Inflammatory macrophage (primary cell): Measurements from ENCODE around the gene ACOT13.
"Not testable (repeated sequence)": the region's sequence is repeated elsewhere in the genome, so short reads cannot be mapped to it uniquely, and the experiment has no call there.

Source experiments
- DNase-seq, 2 donors: peaks; one replicate each; pipeline ENCODE4 v3.0.0-alpha.2; 2020 to 2022

The ACOT13 gene

DNA sequence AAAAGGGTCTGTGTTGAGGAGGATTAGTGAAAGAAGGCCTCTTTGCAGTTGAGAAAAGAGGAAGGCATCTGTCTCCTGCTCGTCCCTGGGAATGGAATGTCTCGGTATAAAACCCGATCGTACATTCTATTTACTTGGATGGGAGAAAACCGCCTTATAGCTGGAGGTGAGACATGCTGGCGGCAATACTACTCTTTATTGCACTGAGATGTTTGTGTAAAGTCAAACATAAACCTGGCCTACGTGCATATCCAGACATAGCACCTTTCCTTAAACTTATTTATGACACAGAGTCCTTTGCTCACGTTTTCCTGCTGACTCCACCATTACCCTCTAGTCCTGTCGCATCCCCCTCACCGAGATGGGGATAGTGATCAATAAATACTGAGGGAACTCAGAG, 4.6 kb upstream of the ACOT13 start:
- DNase-seq, result no peak

DNA sequence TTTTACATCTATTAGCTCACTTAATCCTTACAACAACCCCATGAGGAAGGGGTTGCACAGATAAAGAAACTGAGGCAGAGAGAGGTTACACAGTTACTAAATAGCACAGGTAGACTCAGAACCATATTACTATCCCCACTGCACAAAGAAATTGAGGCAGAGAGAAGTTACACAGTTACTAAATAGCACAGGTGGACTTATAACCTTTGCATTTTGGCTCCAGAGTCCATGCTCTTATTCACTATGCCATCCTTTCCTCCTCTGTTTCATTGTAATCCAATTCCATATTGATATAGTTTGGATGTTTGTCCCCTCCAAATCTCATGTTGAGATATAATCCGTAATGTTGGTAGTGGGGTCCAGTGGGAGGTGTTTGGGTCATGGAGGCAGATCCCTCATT, 3.7 kb upstream of the ACOT13 start:
- DNase-seq, result no peak

DNA sequence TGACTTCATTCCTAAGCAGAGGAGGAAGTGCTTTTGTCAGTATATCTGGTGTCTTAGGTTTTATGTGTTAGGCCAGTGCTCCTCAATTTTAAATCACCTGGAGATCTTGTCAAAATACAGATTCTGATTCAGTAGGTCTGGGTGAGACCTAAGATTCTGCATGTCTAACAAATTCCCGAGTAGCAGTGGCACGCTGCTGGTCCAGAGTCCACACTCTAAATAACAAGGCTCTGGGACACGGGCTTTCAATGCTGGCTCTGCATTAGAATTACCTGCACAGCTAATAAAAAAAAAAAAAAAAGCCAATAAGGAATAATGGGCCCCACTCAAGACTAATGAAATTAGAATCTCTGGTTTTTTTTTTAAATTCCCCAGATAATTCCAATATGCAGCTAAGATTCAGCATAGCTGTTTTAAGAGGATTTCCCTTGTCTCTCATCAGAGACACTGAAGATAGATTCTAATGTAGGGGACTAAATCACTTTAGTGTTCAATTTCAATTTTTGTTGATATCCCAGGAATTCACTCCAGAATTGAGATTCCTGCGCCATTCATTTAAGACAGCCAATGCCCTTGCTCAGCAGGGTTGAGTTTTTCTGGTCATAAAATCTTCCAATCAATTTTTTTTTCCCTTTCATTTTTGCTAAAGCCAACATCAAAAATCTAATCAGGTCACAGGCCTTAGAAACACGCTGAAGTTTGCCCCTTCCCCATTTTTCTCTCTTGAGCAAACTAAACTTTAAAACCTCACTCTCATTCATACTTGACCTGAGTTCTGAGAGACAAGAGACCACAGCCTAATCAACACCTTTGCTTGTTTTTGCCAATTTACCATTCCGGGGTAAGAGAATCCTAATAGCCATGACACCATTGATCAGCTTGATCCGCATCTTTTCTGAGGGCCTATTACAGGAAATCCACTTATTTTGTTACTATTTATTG, 2.6 kb upstream of the ACOT13 start:
- DNase-seq, result no peak

DNA sequence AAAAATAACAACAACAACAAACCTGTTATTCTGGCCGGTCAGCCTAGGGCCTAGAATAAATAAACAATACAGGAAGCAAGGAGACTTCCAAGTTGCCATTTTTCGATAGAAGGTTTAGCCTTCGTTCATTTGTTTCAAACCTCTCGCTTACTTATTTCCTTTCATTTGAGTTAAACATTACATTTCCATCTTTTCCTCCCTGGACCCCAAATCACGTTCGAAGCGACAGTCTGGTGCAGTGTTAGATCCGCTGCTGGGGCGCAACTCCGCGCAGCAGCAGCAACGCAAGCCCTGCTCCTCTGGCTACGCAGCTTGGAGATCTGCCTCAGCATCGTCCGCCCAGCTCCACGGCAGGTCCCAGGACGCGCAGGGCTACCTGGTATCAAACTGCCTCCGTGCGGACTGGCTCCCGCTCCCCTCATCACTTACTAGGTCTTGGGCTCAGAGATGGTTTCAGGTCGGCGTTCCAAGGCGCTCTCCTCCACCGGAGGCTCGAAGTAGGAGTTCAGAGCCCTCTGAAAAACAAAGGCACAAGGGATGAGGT, 708 bp upstream of the ACOT13 start:
- DNase-seq, result peak in 1 of 2 donors; percentile 44

DNA sequence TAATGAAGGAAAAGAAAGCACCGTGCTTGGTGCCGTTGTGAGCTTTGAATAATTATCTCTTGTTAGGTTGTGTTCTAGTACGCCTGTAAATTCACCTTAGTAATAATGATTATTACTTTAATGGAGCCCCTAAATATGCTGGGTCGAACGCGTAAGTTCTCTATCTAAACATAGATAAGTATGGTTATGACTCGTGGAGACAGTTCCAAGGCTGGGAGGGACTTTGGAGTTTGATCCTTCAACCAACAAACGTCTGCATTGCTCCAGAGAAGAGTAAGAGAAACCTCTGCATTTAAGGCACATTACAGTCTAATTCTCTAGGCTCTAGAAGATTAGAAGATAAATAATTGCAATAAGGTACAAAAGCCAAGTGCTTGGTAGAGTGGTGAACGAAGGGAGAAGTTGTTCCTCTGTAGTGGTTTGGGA, 514 bp downstream of the ACOT13 start:
- peak in 1 of 2 donors; percentile 24 for DNase-seq

DNA sequence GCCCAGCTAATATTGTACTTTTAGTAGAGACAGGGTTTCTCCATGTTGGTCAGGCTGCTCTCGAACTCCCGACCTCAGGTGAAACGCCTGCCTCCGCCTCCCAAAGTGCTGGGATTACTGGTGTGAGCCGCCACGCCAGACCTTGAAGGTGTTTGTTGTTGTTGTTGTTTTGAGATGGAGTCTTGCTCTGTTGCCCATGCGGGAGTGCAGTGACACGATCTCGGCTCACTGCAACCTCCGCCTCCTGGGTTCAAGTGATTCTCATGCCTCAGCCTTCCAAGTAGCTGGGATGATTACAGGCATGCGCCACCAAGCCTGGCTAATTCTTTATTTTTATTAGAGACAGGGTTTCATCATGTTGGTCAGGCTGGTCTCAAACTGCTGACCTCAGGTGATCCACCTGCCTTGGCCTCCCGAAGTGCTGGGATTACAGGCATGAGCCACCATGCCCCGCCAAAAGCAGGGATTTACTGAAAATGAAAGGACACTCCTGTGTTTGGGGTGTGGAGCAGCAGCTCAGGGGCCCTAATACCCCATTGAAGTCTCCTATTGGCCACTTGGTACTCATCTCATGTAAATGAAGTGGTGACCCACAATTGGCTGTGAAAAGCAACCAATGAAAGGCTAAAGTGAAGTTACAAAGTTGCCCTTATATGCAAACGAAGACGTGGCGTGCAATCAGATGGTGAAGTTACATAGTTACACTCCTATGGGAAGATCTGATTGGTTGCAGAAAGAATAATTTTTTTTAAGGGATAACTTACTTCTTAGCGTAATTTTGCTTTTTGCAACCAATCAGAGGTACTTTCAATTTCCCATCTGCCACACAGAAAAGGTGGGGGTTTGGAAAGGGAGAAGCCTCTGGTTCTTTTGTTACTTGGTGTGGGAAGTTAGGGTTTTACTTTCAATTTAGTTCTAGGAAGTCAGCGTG, 1.5 kb downstream of the ACOT13 start:
- DNase-seq, result peak; percentile 51 to 60

DNA sequence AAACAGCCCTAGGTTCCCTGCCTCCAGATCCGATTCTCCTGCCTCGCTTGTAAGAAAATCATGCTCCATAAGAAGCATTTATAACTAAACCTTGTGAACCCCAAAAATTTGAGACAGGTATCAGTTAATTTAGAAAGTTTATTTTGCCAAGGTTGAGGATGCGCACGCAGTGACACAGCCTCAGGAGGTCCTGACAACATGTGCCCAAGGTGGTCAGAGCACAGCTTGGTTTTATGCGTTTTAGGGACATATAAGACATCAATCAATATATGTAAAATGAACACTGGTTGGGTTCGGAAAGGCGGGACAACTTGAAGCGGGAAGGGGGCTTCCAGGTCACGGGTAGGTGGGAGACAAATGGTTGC, 2.1 kb downstream of the ACOT13 start:
- DNase-seq, result no peak

DNA sequence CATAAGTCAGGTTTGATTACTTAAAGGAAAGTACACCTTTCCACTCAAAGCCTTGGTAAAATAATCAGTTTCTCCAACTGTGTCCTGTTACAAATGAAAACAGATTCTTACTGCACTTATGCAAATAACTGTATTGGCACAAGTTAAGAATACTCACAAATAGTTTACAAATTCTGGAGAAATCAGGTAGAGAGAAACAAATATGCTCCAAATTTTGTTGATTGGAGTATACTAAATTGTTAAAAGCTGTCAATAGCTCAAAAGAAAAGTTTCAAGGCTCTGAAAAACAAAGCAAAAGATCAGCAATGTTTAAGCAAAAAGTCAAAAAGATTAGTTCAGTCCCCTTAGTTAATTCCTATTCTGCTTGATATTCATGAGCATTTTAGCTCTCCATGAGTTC, 3.6 kb downstream of the ACOT13 start:
- not testable (repeated sequence) for DNase-seq

DNA sequence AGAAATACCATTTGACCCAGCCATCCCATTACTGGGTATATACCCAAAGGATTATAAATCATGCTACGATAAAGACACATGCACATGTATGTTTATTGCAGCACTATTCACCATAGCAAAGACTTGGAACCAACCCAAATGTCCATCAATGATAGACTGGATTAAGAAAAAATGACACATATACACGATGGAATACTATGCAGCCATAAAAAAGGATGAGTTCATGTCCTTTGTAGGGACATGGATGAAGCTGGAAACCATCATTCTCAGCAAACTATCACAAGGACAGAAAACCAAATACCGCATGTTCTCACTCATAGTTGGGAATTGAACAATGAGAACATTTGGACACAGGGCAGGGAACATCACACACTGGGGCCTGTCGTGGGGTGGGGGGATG, 4.2 kb downstream of the ACOT13 start:
- not testable (repeated sequence) for DNase-seq

DNA sequence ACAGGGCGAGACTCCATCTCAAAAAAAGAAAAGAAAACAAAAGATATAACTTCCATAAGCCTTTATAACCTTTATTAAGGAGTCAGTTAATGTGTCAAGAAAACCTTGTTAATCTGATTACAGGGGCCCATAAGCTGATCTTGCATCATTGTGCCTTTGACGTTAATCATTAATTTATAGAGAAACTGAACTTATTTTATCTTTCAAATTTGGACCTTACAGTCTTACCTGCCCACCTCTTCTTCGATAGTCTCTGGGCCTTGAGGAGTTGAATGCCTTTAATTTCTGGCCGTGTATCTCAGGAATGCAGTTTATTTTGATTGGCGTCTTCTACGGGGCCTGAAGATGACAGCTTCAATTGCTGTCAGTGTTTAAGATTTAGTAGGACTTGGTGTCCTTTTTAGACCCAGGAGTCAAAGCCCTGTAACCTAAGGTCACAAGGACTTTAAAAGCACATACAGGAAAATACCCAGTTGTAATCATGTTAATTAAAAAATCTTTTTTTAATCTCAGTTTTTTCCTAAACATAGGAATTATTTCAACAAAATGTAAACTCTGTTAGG, 5.8 kb downstream of the ACOT13 start:
- no peak for DNase-seq

DNA sequence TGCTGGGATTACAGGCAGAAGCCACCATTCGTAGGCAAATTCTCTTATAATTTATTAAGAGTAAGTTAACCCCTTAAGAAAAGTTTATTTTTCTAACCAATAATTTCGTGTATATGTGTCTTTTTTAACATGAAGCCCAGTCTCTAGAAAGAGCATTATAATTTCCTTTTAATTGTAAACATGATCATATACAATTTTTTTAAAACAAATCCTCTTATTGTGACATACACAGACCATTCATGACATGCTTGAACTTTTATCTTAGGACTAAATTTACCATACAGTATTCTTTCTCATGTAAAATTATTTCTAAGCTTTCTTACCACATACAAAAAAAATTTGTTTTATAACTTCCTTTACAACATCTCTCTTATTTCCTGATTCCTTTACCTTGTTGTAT, 6.7 kb downstream of the ACOT13 start:
- DNase-seq, result no peak

DNA sequence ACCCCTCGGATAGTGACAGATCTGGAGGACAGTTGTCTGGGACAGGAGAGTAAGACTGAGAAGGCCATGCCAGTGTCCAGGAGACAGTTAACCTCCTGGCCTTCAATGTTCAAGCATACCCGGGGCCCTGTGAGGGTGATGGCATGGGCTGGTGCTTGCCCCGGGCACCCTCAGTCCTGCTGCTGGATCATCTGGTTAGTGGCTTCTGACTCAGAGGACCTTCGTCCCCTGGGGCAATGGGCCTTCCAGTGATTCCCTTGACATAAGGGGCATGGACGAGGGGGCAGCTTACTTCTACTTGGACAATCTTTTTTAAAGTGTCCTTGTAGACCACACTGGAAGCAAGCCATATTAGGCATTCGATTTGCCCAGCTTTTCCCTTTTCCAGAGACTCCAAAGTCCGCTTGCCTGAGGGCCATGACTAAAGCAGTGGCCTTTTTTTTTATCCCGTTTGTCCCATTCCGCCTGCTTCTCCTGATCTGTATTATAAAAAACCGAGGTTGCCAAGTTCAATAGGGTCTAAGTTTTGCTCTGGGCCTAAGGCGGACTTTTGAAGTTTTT, 12.0 kb downstream of the ACOT13 start:
- not testable (repeated sequence) for DNase-seq

DNA sequence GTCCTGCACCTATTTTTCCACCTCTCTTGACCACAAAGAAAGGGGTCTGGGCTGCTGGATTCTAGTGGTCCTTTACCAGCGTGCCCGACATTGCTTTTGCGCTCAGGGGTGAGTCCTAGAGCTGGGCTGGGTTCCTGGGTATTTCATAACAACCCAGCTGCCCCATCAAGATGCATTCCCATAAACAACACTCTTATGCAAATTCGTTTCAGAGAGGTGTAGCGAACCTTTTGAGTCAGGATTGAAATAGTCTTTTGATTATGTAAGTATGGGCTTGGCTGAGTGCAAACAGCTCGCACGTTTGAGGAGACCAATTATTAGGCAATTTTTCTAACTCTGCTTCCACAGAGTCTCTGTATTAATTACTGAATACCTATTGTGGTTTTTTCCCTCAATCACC, 13.7 kb downstream of the ACOT13 start:
- no peak for DNase-seq

DNA sequence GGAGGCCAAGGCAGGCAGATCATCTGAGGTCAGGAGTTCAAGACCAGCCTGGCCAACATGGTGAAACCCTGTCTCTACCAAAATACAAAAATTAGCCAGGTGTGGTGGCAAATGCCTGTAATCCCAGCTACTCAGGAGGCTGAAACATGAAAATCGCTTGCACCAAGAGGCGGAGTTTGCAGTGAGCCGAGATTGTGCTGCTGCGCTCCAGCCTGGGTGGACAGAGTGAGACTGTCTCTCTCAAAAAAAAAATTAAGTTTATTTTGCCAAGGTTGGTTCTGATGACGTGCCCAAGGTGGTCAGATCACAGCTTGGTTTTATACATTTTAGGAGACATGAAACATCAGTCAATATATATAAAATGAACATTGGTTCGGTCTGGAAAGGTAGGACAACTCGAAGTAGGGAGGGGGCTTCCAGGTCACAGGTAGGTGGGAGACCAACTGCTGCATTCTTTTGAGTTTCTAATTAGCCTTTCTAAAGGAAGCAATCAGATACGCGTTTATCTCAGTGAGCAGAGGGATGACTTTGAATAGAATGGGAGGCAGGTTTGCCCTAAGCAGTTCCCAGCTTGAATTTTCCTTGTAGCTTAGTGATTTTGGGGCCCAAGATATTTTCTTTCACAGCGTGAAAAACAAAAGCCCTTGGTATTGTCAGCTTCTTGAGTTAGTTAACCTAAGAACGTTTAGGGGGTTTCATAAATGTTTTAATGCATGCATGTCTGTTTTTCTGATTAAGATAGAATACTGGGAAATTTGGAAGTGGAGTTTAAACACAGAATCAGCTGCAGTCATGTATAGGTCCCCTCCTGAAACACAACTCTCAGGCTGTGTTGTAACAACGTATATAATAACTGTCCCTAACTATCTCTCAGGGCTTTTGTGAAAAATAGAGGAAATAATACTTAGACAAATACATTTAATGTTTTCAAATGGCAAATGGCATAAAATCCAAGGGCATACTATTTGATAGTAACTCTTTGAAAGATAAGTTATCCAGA, 16.7 kb downstream of the ACOT13 start:
- no peak for DNase-seq

DNA sequence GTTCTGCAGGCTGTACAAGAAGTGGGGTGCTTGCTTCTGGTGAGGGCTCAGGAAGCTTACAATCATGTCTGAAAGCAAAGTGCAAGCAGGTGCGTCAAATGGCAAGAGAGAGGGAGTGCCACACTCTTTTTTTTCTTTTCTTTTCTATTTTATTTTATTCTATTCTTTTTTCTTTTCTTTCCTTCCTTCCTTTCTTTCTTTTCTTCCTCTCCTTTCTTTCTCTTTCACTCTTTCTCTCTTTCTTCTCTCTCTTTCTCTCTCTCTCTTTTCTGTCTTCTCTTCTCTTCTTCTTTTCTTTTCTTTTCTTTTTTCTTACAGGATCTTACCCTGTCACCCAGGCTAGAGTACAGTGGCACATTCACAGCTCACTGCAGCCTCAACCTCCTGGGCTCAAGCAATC, 19.5 kb downstream of the ACOT13 start:
- DNase-seq, result no peak

DNA sequence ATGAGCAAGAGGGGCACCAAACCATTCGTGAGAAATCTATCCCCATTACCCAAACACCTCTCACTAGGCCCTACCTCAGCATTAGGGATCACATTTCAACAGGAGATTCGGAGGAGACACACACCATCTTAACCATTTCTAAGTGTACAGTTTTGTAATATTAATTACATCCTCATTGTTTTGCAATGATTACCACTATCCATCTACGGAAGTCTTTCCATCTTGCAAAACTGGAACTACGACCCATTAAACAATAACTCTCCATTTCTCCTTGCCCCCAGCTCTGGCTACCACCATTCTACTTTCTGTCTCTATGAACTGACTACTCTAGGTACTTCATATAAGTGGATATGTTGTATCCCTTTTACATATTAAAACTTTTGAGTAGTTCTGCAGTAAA, 20.1 kb downstream of the ACOT13 start:
- peak in 1 of 2 donors; percentile 65 for DNase-seq

DNA sequence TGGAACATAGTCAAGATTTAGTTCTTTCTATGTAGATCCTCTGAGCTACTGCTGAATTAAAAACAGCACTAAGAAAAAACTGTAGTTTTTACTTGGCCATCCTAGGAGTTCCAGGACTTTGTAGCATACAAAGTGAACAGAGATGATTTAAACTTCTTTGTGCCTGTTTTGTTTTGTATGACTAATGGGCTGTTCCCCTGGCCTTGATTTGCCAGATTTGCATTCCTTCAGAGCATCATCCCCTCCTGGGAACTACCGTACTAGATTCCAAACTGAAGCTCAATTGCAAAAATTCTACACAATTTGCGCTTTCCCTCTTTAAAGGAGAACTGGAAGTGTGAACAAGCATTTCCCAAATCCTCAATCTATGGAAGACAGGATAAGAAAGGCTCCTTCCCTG, 23.1 kb downstream of the ACOT13 start:
- DNase-seq, result no peak

DNA sequence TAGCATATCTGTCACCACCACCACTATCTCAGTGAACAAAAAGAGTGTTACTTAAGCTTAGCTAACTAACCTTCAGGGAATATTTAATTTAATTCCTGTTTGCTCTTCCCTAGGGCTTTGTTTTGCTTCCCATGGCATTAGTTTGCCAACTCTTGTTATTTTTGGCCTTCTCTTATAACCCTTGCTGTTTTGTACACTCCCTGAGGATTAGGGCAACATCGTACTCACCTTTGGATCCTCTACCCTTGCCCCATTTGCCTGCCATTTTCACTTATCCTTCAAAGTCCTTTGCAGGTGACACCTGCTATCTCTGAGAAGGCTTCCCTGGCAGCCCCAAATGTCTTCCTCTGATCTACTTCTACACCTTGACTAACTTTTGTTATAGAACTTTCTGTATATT, 23.7 kb downstream of the ACOT13 start:
- DNase-seq, result no peak

DNA sequence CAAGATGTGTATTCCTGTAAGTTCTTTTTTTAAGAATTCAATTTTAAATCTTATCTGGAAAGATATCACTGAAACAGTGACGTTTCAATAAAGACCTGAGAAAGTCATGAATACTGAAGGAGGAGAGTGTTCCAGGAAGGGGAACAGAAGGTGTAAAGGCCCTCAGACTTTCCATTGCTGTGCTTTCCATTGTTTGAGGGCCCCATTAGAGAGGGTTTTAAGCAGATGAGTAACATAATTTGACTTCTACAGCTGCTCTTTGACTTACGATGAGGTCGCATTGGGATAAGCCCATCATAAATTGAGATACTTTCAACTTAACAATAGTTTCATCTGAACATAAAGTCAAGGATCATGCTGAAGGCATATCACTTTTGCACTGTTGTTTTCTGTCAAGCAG, 24.7 kb downstream of the ACOT13 start:
- no peak for DNase-seq

DNA sequence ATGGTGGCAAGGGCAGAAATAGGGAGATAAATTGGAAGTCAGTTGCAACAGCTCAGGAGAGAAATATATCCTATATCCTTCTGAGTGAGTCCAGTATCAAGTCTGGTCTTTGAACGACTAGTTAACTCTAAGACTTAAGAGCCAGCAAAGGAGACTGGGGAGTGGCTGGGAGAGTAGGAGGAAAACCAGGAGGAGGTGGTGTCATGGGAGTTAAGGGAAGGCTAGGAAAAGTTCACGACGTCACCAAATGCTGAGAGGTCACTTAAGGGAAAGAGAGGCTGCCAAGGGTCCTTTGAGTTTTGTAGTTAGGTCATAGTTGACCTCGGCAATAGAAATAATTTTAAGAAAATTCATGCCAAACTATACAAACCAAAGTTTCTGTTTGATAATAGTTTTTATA, 25.1 kb downstream of the ACOT13 start:
- no peak for DNase-seq

DNA sequence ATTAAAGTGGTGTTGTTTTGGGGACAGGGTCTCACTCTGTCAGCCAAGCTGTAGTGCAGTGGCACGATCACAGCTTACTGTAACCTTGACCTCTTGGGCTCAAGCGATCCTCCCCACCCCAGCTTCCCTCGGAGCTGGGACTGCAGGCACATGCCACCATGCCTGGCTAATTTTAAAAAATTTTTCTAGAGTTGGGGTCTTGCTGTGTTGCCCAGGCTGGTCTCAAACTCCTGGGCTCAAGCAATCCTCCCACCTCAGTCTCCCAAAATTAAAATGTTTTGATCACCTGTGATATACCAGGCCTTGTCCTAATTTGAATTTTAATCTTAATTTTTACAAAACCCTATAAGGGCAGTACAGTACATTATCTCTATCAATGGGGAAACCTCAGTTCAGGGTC, 25.5 kb downstream of the ACOT13 start:
- no peak for DNase-seq
